ENCODE measurements around the gene PCK1. TPM values are rescaled to one million over a fixed set of nuclear protein-coding genes. Genes with fewer than 3 reads are reported as not detected.

PCK1 gene
- total RNA-seq, 2 experiments from 2014 or later, result not detected

GRCh38 chr20:57570145-57570850 lies 9.4 kb downstream of the PCK1 start:
- POLR2A ChIA-PET, result no interaction called here
- CTCF ChIA-PET, result no interaction called here
- H3K4me3 Mint-ChIP-seq, result no peak overlapping the region
- no peaks in the 10 kb centered on the region for H3K36me3 Mint-ChIP-seq (ENCODE audit: low read depth)
- no peaks in the 10 kb centered on the region for H3K4me1 Mint-ChIP-seq
- no peaks in the 10 kb centered on the region for H3K9me3 Mint-ChIP-seq
- peaks cover 6% of the 10 kb centered on the region for H3K27me3 Mint-ChIP-seq
- no peak for DNase-seq
- H3K27ac Mint-ChIP-seq, result no peak overlapping the region

- ChIA-PET CTCF (no interaction called here), POLR2A (no interaction called here)
- Mint-ChIP-seq H3K4me1 (no peaks in the 10 kb centered on the region), H3K36me3 (ENCODE audit: low read depth) (no peaks in the 10 kb centered on the region), H3K27me3 (peaks cover 6% of the 10 kb centered on the region), H3K27ac (no peak overlapping the region), H3K4me3 (no peak overlapping the region), H3K9me3 (no peaks in the 10 kb centered on the region)
- no peak for DNase-seq
These were observed 10.0 kb downstream of the PCK1 start for GRCh38 chr20:57570920-57571319.

GRCh38 chr20:57571782-57572416 lies 11.0 kb downstream of the PCK1 start:
- no peak overlapping the region for H3K27ac Mint-ChIP-seq
- CTCF ChIA-PET, result no interaction called here

GRCh38 chr20:57573242-57573641 lies 12.3 kb downstream of the PCK1 start:
- ChIA-PET POLR2A (no interaction called here), CTCF (no interaction called here)
- DNase-seq, result no peak
- Mint-ChIP-seq H3K4me1 (no peaks in the 10 kb centered on the region), H3K9me3 (no peaks in the 10 kb centered on the region), H3K36me3 (ENCODE audit: low read depth) (no peaks in the 10 kb centered on the region), H3K4me3 (no peak overlapping the region), H3K27me3 (peaks cover 2% of the 10 kb centered on the region), H3K27ac (no peak overlapping the region)

More at GRCh38 chr20:57571782-57572416, 11.0 kb downstream of the PCK1 start:
- POLR2A ChIA-PET, result no interaction called here
- Mint-ChIP-seq H3K4me3 (no peak overlapping the region), H3K27me3 (peaks cover 2% of the 10 kb centered on the region), H3K4me1 (no peaks in the 10 kb centered on the region), H3K36me3 (ENCODE audit: low read depth) (no peaks in the 10 kb centered on the region), H3K9me3 (no peaks in the 10 kb centered on the region)
- no peak for DNase-seq

- Mint-ChIP-seq H3K27ac (no peak overlapping the region), H3K27me3 (peaks cover 2% of the 10 kb centered on the region), H3K4me1 (no peaks in the 10 kb centered on the region), H3K9me3 (no peaks in the 10 kb centered on the region), H3K36me3 (ENCODE audit: low read depth) (no peaks in the 10 kb centered on the region), H3K4me3 (no peak overlapping the region)
- DNase-seq, result no peak
- CTCF ChIA-PET, result no interaction called here
- POLR2A ChIA-PET, result no interaction called here
These were observed 13.0 kb downstream of the PCK1 start for GRCh38 chr20:57573894-57574293.

GRCh38 chr20:57574954-57575353 lies 14.0 kb downstream of the PCK1 start:
- CTCF ChIA-PET, result no interaction called here
- Mint-ChIP-seq H3K9me3 (no peaks in the 10 kb centered on the region), H3K27ac (no peak overlapping the region)

GRCh38 chr20:57576002-57576401 lies 15.1 kb downstream of the PCK1 start:
- Mint-ChIP-seq H3K27me3 (peaks cover 18% of the 10 kb centered on the region), H3K4me1 (no peaks in the 10 kb centered on the region), H3K4me3 (no peak overlapping the region), H3K27ac (no peak overlapping the region), H3K36me3 (ENCODE audit: low read depth) (no peaks in the 10 kb centered on the region), H3K9me3 (no peaks in the 10 kb centered on the region)
- DNase-seq, result no peak
- CTCF ChIA-PET, result interaction anchor here (1.5 kb wide), 1 partner anchor 18 kb away, joined by 4 read pairs; no protein-coding TSS in a partner anchor
- POLR2A ChIA-PET, result no interaction called here

More at GRCh38 chr20:57574954-57575353, 14.0 kb downstream of the PCK1 start:
- H3K4me3 Mint-ChIP-seq, result no peak overlapping the region
- DNase-seq, result no peak
- H3K27me3 Mint-ChIP-seq, result peaks cover 7% of the 10 kb centered on the region
- no peaks in the 10 kb centered on the region for H3K36me3 Mint-ChIP-seq (ENCODE audit: low read depth)
- POLR2A ChIA-PET, result no interaction called here
- no peaks in the 10 kb centered on the region for H3K4me1 Mint-ChIP-seq

GRCh38 chr20:57576617-57577550 lies 16.0 kb downstream of the PCK1 start:
- ChIA-PET POLR2A (no interaction called here), CTCF (interaction anchor here (1.5 kb wide), 1 partner anchor 17 kb away, joined by 4 read pairs; no protein-coding TSS in a partner anchor)
- no peak overlapping the region for H3K27ac Mint-ChIP-seq

GRCh38 chr20:57577679-57578475 lies 17.0 kb downstream of the PCK1 start:
- ChIA-PET CTCF (no interaction called here), POLR2A (no interaction called here)
- H3K4me3 Mint-ChIP-seq, result no peak overlapping the region
- H3K27ac Mint-ChIP-seq, result no peak overlapping the region
- no peak for DNase-seq
- H3K4me1 Mint-ChIP-seq, result no peaks in the 10 kb centered on the region
- H3K9me3 Mint-ChIP-seq, result no peaks in the 10 kb centered on the region
- H3K36me3 Mint-ChIP-seq (ENCODE audit: low read depth), result no peaks in the 10 kb centered on the region
- H3K27me3 Mint-ChIP-seq, result peaks cover 26% of the 10 kb centered on the region

More at GRCh38 chr20:57576617-57577550, 16.0 kb downstream of the PCK1 start:
- Mint-ChIP-seq H3K4me1 (no peaks in the 10 kb centered on the region), H3K36me3 (ENCODE audit: low read depth) (no peaks in the 10 kb centered on the region), H3K9me3 (no peaks in the 10 kb centered on the region), H3K27me3 (peaks cover 21% of the 10 kb centered on the region), H3K4me3 (no peak overlapping the region)
- no peak for DNase-seq

GRCh38 chr20:57578476-57579165 lies 17.7 kb downstream of the PCK1 start:
- peaks cover 28% of the 10 kb centered on the region for H3K27me3 Mint-ChIP-seq
- ChIA-PET POLR2A (no interaction called here), CTCF (interaction anchor here (1.5 kb wide), 1 partner anchor 16 kb away, joined by 6 read pairs; no protein-coding TSS in a partner anchor)
- no peaks in the 10 kb centered on the region for H3K9me3 Mint-ChIP-seq
- H3K4me1 Mint-ChIP-seq, result no peaks in the 10 kb centered on the region
- H3K4me3 Mint-ChIP-seq, result no peak overlapping the region
- no peak for DNase-seq
- H3K27ac Mint-ChIP-seq, result no peak overlapping the region
- no peaks in the 10 kb centered on the region for H3K36me3 Mint-ChIP-seq (ENCODE audit: low read depth)

GRCh38 chr20:57579331-57579897 lies 18.5 kb downstream of the PCK1 start:
- Mint-ChIP-seq H3K4me3 (no peak overlapping the region), H3K36me3 (ENCODE audit: low read depth) (no peaks in the 10 kb centered on the region), H3K27ac (no peak overlapping the region), H3K9me3 (no peaks in the 10 kb centered on the region), H3K4me1 (no peaks in the 10 kb centered on the region), H3K27me3 (peaks cover 28% of the 10 kb centered on the region)
- no peak for DNase-seq
- ChIA-PET CTCF (interaction anchor here (1.5 kb wide), 1 partner anchor 15 kb away, joined by 6 read pairs; no protein-coding TSS in a partner anchor), POLR2A (no interaction called here)
